Endodermal cell (in vitro differentiated cells): ENCODE data around the gene KIF25. TPM values are rescaled to one million over a fixed set of nuclear protein-coding genes. Genes with fewer than 3 reads are reported as not detected.

ENCODE experiments used
- DNase-seq: peaks from one replicate; pipeline ENCODE4 v3.0.0-alpha.2; 2017
- H3K27ac ChIP-seq: 2 replicates; pipeline ENCODE4 v1.5.1; 2013; ENCODE audit warnings: mild to moderate bottlenecking, low read depth, low read length, moderate library complexity
- H3K27me3 ChIP-seq: 2 replicates; pipeline ENCODE4 v1.6.1; 2013; ENCODE audit warnings: mild to moderate bottlenecking, low read length, moderate library complexity; ENCODE audit not compliant: insufficient read depth, control insufficient read depth, poor library complexity, severe bottlenecking
- H3K36me3 ChIP-seq: 2 replicates; pipeline ENCODE4 v1.7.0; 2013; ENCODE audit warnings: mild to moderate bottlenecking, low read length, moderate library complexity; ENCODE audit not compliant: control insufficient read depth, insufficient read depth
- H3K4me1 ChIP-seq: one replicate; pipeline ENCODE4 v1.7.0; 2013; ENCODE audit warnings: low read length; ENCODE audit not compliant: control insufficient read depth, insufficient read depth
- H3K4me3 ChIP-seq: 2 replicates; pipeline ENCODE4 v1.5.1; 2013; ENCODE audit warnings: mild to moderate bottlenecking, low read length, moderate library complexity
- H3K9ac ChIP-seq: 2 replicates; pipeline ENCODE4 v1.6.1; 2013; ENCODE audit warnings: mild to moderate bottlenecking, low read length, moderate library complexity; ENCODE audit not compliant: poor library complexity, severe bottlenecking; ENCODE audit errors: extremely low read depth
- H3K9me3 ChIP-seq: 2 replicates; pipeline ENCODE4 v1.6.1; 2013; ENCODE audit warnings: mild to moderate bottlenecking, low read length, moderate library complexity; ENCODE audit not compliant: control insufficient read depth
- H3K27ac Mint-ChIP-seq: 2 replicates; pipeline ENCODE4 v1.8.0; 2020; ENCODE audit warnings: mixed read lengths
- H3K27me3 Mint-ChIP-seq: 2 replicates; pipeline ENCODE4 v1.8.0; 2021; ENCODE audit warnings: mild to moderate bottlenecking, mixed read lengths; ENCODE audit not compliant: insufficient read depth
- H3K36me3 Mint-ChIP-seq: 2 replicates; pipeline ENCODE4 v1.8.0; 2020; ENCODE audit warnings: low read depth, mixed read lengths
- H3K4me1 Mint-ChIP-seq: 2 replicates; pipeline ENCODE4 v1.8.0; 2020; ENCODE audit warnings: mixed read lengths
- H3K4me3 Mint-ChIP-seq: 2 replicates; pipeline ENCODE4 v1.8.0; 2020; ENCODE audit warnings: mild to moderate bottlenecking, moderate library complexity, mixed read lengths
- H3K9me3 Mint-ChIP-seq: 2 replicates; pipeline ENCODE4 v1.8.0; 2020; ENCODE audit warnings: mild to moderate bottlenecking, mixed read lengths
- WGBS, 2 experiments: methylation state at CpG; one replicate each; pipeline versions ENCODE4 v1.1.5 to v1.1.7; 2013; ENCODE audit warnings: missing lambda C conversion rate in 2 of 2, mixed read lengths in 1 of 2; ENCODE audit not compliant: insufficient coverage in 1 of 2, insufficient read length in 1 of 2; 5-methylcytosine and 5-hydroxymethylcytosine counted together
- total RNA-seq, 2 donors: library from RNA; stranded (reverse); fragmentation: NEBNext Ultra II Directional in 1 of 2; extraction: Animal tissue kit (Norgen Biotek cat#: 25700) in 1 of 2; gene quantifications; 2 replicates in 1 of 2; 3 replicates in 1 of 2; pipeline ENCODE4 v1.2.1, GENCODE V29; 2021
- TF ChIP-seq, protein P1 (sequence below): fragments of 200-600 bp; sonication (generic); conservative IDR thresholded peaks from 2 replicates; pipeline ENCODE4 v1.5.0; 2021; ENCODE audit warnings: antibody characterized with exemption, mild to moderate bottlenecking

KIF25 gene
- total RNA-seq, 2 donors from 2014 or later: 1.3 TPM; not detected in 1

DNA sequence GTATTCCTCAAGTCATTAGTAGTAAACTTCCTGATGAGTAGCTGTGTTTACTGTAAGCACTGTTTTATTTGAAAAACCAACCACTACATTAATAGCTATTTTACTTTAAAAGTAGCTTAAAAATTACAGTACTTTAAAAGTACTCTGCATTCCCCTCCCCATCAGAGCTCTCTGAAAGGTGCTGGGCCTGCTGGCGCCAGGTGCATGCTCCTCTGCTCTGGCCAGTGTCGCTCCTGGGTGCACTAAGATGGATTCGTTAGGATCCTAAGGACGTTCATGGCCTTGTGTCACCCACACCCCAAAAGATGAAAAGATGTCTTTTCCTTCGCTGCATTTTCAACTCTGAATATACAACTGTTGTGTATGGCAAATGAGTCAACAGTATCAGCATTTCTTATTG, 43.9 kb upstream of the KIF25 start:
- Histone ChIP-seq H3K9me3 (no peaks in the 10 kb centered on the region), H3K27ac (no peak overlapping the region), H3K4me1 (no peaks in the 10 kb centered on the region), H3K9ac (no peak overlapping the region), H3K36me3 (peaks cover 90% of the 10 kb centered on the region), H3K4me3 (no peak overlapping the region), H3K27me3 (no peaks in the 10 kb centered on the region)
- H3K36me3 Mint-ChIP-seq: peaks cover 60% of the 10 kb centered on the region
- no peak overlapping the region for H3K27ac Mint-ChIP-seq
- H3K27me3 Mint-ChIP-seq: no peaks in the 10 kb centered on the region
- no peaks in the 10 kb centered on the region for H3K9me3 Mint-ChIP-seq
- no peak overlapping the region for H3K4me3 Mint-ChIP-seq
- TF ChIP-seq, protein P1, sequence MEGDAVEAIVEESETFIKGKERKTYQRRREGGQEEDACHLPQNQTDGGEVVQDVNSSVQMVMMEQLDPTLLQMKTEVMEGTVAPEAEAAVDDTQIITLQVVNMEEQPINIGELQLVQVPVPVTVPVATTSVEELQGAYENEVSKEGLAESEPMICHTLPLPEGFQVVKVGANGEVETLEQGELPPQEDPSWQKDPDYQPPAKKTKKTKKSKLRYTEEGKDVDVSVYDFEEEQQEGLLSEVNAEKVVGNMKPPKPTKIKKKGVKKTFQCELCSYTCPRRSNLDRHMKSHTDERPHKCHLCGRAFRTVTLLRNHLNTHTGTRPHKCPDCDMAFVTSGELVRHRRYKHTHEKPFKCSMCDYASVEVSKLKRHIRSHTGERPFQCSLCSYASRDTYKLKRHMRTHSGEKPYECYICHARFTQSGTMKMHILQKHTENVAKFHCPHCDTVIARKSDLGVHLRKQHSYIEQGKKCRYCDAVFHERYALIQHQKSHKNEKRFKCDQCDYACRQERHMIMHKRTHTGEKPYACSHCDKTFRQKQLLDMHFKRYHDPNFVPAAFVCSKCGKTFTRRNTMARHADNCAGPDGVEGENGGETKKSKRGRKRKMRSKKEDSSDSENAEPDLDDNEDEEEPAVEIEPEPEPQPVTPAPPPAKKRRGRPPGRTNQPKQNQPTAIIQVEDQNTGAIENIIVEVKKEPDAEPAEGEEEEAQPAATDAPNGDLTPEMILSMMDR: no peak
- H3K4me1 Mint-ChIP-seq: no peaks in the 10 kb centered on the region
- no peak for DNase-seq
- 95 to 100% methylated on average over 1 to 5 of the region's 5 CpGs for WGBS, 2 experiments

GRCh38 chr6:167954151-167954550, 43.3 kb upstream of the KIF25 start:
- Histone ChIP-seq H3K9ac (no peak overlapping the region), H3K4me1 (no peaks in the 10 kb centered on the region), H3K27me3 (no peaks in the 10 kb centered on the region), H3K4me3 (no peak overlapping the region), H3K36me3 (peaks cover 84% of the 10 kb centered on the region), H3K27ac (no peak overlapping the region), H3K9me3 (no peaks in the 10 kb centered on the region)
- H3K9me3 Mint-ChIP-seq: no peaks in the 10 kb centered on the region
- no peak overlapping the region for H3K4me3 Mint-ChIP-seq
- no peak for DNase-seq
- H3K4me1 Mint-ChIP-seq: no peaks in the 10 kb centered on the region
- TF ChIP-seq, protein P1: no peak
- H3K27ac Mint-ChIP-seq: no peak overlapping the region
- no peaks in the 10 kb centered on the region for H3K27me3 Mint-ChIP-seq
- peaks cover 54% of the 10 kb centered on the region for H3K36me3 Mint-ChIP-seq
- WGBS, 2 experiments: 95 to 97% methylated on average over 3 of the region's 3 CpGs

DNA sequence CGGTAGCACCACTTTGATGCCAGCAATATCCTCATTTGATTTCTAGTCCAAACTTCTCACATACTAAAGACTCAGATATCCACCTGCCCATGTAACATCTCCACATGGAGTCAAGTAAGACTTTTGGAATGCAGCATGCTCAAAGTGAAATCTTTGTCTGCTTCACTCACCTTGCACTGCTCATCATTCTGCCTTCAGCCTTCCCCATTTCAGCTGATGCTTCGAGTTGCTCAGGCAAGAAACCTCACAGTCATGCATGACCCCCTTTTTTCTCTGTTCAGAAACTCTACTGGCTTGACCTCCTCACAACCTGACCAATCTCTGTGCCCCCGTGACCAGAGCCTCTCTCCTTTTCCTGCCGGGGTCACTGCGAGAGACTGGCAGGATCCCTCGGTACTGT, 41.0 kb upstream of the KIF25 start:
- Histone ChIP-seq H3K9me3 (no peaks in the 10 kb centered on the region), H3K27ac (no peak overlapping the region), H3K9ac (no peak overlapping the region), H3K4me1 (peaks cover 4% of the 10 kb centered on the region), H3K27me3 (no peaks in the 10 kb centered on the region), H3K4me3 (no peak overlapping the region), H3K36me3 (peaks cover 70% of the 10 kb centered on the region)
- 96 to 97% methylated on average over 6 of the region's 6 CpGs for WGBS, 2 experiments
- DNase-seq: no peak
- TF ChIP-seq, protein P1: no peak
- Mint-ChIP-seq H3K36me3 (peaks cover 37% of the 10 kb centered on the region), H3K4me3 (no peak overlapping the region), H3K27me3 (no peaks in the 10 kb centered on the region), H3K4me1 (peaks cover 6% of the 10 kb centered on the region), H3K27ac (no peak overlapping the region), H3K9me3 (no peaks in the 10 kb centered on the region)
